ENCODE data around the gene BEAN1. TPM values are rescaled to one million over a fixed set of nuclear protein-coding genes. Genes with fewer than 3 reads are reported as not detected.

Gene BEAN1
- total RNA-seq, 1 experiment from 2014 or later = 1.1 TPM

GRCh38 chr16:66509576-66509975, 82.5 kb downstream of the BEAN1 start:
- POLR2A ChIA-PET = interaction anchor here (0.6 to 6.5 kb wide), 8 partner anchors 12 to 103 kb away, joined by 3 to 97 read pairs (median 10); partner anchors contain the start of genes CKLF and TK2
- intact Hi-C loops (cut with micrococcal nuclease) = loop anchor here (2.0 kb wide), 1 partner anchor 43 kb away; the partner anchor contains the start of gene CKLF
- no peak for TF ChIP-seq CTCF (IDR thresholded peaks at IDR 0.05; ENCODE audit: unreplicated experiment)
- Mint-ChIP-seq H3K27ac (ENCODE audit: low read depth, unreplicated experiment) (no peak overlapping the region), H3K36me3 (ENCODE audit: insufficient read depth, unreplicated experiment) (peaks cover 47% of the 10 kb centered on the region), H3K9me3 (ENCODE audit: unreplicated experiment) (no peaks in the 10 kb centered on the region), H3K4me3 (ENCODE audit: unreplicated experiment) (no peak overlapping the region), H3K4me1 (ENCODE audit: insufficient read depth, unreplicated experiment) (peaks cover 65% of the 10 kb centered on the region), H3K27me3 (ENCODE audit: insufficient read depth, unreplicated experiment) (no peaks in the 10 kb centered on the region)
- CTCF ChIA-PET = interaction anchor here (0.6 to 3.7 kb wide), 10 partner anchors 12 to 153 kb away, joined by 3 to 11 read pairs (median 4); no protein-coding TSS in a partner anchor
- BruUV-seq (replicated peaks) = TSS peak; percentile 24
- DNase-seq (ENCODE audit: unreplicated experiment) = no peak

GRCh38 chr16:66510298-66510697, 83.2 kb downstream of the BEAN1 start:
- peaks cover 47% of the 10 kb centered on the region for H3K36me3 Mint-ChIP-seq (ENCODE audit: insufficient read depth, unreplicated experiment)
- no peaks in the 10 kb centered on the region for H3K9me3 Mint-ChIP-seq (ENCODE audit: unreplicated experiment)
- H3K27ac Mint-ChIP-seq (ENCODE audit: low read depth, unreplicated experiment) = no peak overlapping the region
- no peaks in the 10 kb centered on the region for H3K27me3 Mint-ChIP-seq (ENCODE audit: insufficient read depth, unreplicated experiment)
- TF ChIP-seq CTCF (IDR thresholded peaks at IDR 0.05; ENCODE audit: unreplicated experiment) = no peak
- no peak overlapping the region for H3K4me3 Mint-ChIP-seq (ENCODE audit: unreplicated experiment)
- POLR2A ChIA-PET = interaction anchor here (0.6 to 6.5 kb wide), 7 partner anchors 8 to 1458 kb away, joined by 3 to 97 read pairs (median 4); partner anchors contain the start of genes CKLF and TK2
- DNase-seq (ENCODE audit: unreplicated experiment) = no peak
- peaks cover 65% of the 10 kb centered on the region for H3K4me1 Mint-ChIP-seq (ENCODE audit: insufficient read depth, unreplicated experiment)
- CTCF ChIA-PET = interaction anchor here (0.6 to 3.7 kb wide), 7 partner anchors 11 to 152 kb away, joined by 3 to 13 read pairs (median 7); no protein-coding TSS in a partner anchor
- BruUV-seq (replicated peaks) = no TSS peak
- intact Hi-C loops (cut with micrococcal nuclease) = no loop called here

- peak; percentile 30 for DNase-seq (ENCODE audit: unreplicated experiment)
- Mint-ChIP-seq H3K27me3 (ENCODE audit: insufficient read depth, unreplicated experiment) (no peaks in the 10 kb centered on the region), H3K9me3 (ENCODE audit: unreplicated experiment) (no peaks in the 10 kb centered on the region), H3K36me3 (ENCODE audit: insufficient read depth, unreplicated experiment) (peaks cover 47% of the 10 kb centered on the region), H3K4me1 (ENCODE audit: insufficient read depth, unreplicated experiment) (peaks cover 62% of the 10 kb centered on the region), H3K4me3 (ENCODE audit: unreplicated experiment) (no peak overlapping the region), H3K27ac (ENCODE audit: low read depth, unreplicated experiment) (peak overlapping the region; percentile 85)
- TF ChIP-seq CTCF (IDR thresholded peaks at IDR 0.05; ENCODE audit: unreplicated experiment) = no peak
- BruUV-seq (replicated peaks) = no TSS peak
- ChIA-PET POLR2A (interaction anchor here (0.6 to 6.5 kb wide), 10 partner anchors 9 to 104 kb away, joined by 3 to 97 read pairs (median 4); partner anchors contain the start of genes CKLF and TK2), CTCF (interaction anchor here (0.6 to 3.7 kb wide), 10 partner anchors 11 to 154 kb away, joined by 3 to 13 read pairs (median 6); no protein-coding TSS in a partner anchor)
- intact Hi-C loops (cut with micrococcal nuclease) = no loop called here
Measured at GRCh38 chr16:66510711-66511601, 83.9 kb downstream of the BEAN1 start.
